Spleen (tissue), 11 donors: Measurements from ENCODE around the gene TNS1. TPM values are rescaled to one million over a fixed set of nuclear protein-coding genes. Genes with fewer than 3 reads are reported as not detected.
A peak's percentile ranks its signal among the peaks of the same experiment; 100 is the strongest.

Experiments used
- DNase-seq: peaks from one replicate; pipeline ENCODE4 v3.0.0-alpha.2; 2020
- H3K27ac ChIP-seq, 8 donors: fragments of 200-600 bp; sonication (generic) in 7 of 8; 1 replicate in 4 of 8; 2 replicates in 4 of 8; pipeline versions ENCODE4 v1.5.0 to v1.8.0; 2016 to 2021; ENCODE audit warnings: inconsistent platforms in 4 of 8, mild to moderate bottlenecking in 4 of 8, moderate library complexity in 1 of 8
- H3K27me3 ChIP-seq, 7 donors: fragments of 200-600 bp; sonication (generic) in 6 of 7; replicated peaks in 1 of 7; 1 replicate in 4 of 7; 2 replicates in 3 of 7; pipeline versions ENCODE4 v1.5.0 to v1.8.0; 2016 to 2021; ENCODE audit warnings: inconsistent platforms in 3 of 7, mild to moderate bottlenecking in 1 of 7
- H3K36me3 ChIP-seq, 6 donors: fragments of 200-600 bp; sonication (generic) in 5 of 6; 1 replicate in 4 of 6; 2 replicates in 2 of 6; pipeline versions ENCODE4 v1.5.0 to v1.8.0; 2016 to 2021; ENCODE audit warnings: inconsistent platforms in 2 of 6
- H3K4me1 ChIP-seq, 6 donors: fragments of 200-600 bp; sonication (generic) in 5 of 6; 1 replicate in 3 of 6; 2 replicates in 3 of 6; pipeline versions ENCODE4 v1.5.0 to v1.8.0; 2016 to 2021; ENCODE audit warnings: inconsistent platforms in 3 of 6
- H3K4me3 ChIP-seq, 8 donors: fragments of 200-600 bp; sonication (generic) in 7 of 8; 1 replicate in 4 of 8; 2 replicates in 4 of 8; pipeline versions ENCODE4 v1.5.0 to v1.8.0; 2016 to 2021; ENCODE audit warnings: inconsistent platforms in 4 of 8, mild to moderate bottlenecking in 4 of 8, moderate library complexity in 2 of 8
- H3K9me3 ChIP-seq, 8 donors: fragments of 200-600 bp; sonication (generic) in 7 of 8; 1 replicate in 4 of 8; 2 replicates in 4 of 8; pipeline versions ENCODE4 v1.5.0 to v1.8.0; 2016 to 2021; ENCODE audit warnings: inconsistent platforms in 4 of 8
- POLR2A ChIP-seq, 3 donors: fragments of 450-650 bp; IDR thresholded peaks; one replicate each; pipeline ENCODE4 v1.5.1; 2017; ENCODE audit warnings: antibody characterized with exemption in 3 of 3, mild to moderate bottlenecking in 1 of 3
- POLR2AphosphoS5 ChIP-seq, 3 donors: sonication (generic); formaldehyde crosslinking; IDR thresholded peaks; one replicate each; pipeline ENCODE4 v1.5.1; 2017; ENCODE audit warnings: antibody characterized with exemption in 3 of 3
- WGBS, 5 donors: extraction: QIAGEN DNeasy Blood & Tissue Kit in 3 of 5; methylation state at CpG; one replicate each; pipeline versions ENCODE4 v1.1.5 to v1.1.7; 2013 to 2018; 5-methylcytosine and 5-hydroxymethylcytosine counted together
- intact Hi-C: fragments of 100-400 bp; cut with DNase I; formaldehyde crosslinking; loops from one replicate; pipeline ENCODE4 v1.15.0; 2023; ENCODE audit warnings: low total_unique reads
- polyA plus RNA-seq, 3 donors: library from polyadenylated mRNA; stranded (reverse); fragments of 200-250 nt; gene quantifications; one replicate each; pipeline ENCODE4 v1.2.1, GENCODE V29; 2013
- total RNA-seq, 7 donors: library from RNA; depleted of rRNA in 3 of 7; stranded (reverse); fragments of >200 nt in 3 of 7; fragmentation: NEBNext Ultra II Directional in 4 of 7; extraction: Animal tissue kit (Norgen Biotek cat#: 25700) in 4 of 7; gene quantifications; one replicate each; pipeline versions ENCODE4 v1.1.0 to v1.2.1, GENCODE V29; 2016 to 2021
- TF ChIP-seq, protein P1 (sequence below), 11 experiments: fragments of 200-600 bp in 7 of 11; fragments of 450-650 bp in 4 of 11; sonication (generic) in 4 of 11; IDR thresholded peaks in 8 of 11; conservative IDR thresholded peaks in 3 of 11; 1 replicate in 7 of 11; 2 replicates in 4 of 11; pipeline versions ENCODE4 v1.4.0 to v1.8.0; 2016 to 2021; ENCODE audit warnings: antibody characterized with exemption in 11 of 11, inconsistent platforms in 4 of 11, mild to moderate bottlenecking in 1 of 11
- donor health status: healthy with polysubstance abuse.
- donor health status: DM: no; HTN: no; CAD: no; lungs with moderate emphysema.
- donor health status: DM: no; HTN: no; CAD: no.
- donor health status: Bipolar disorder and iron deficiency.
- donor health status: healthy.
- donor health status: DM: no; HTN: no; CAD: no.
- donor health status: DM: yes; HTN: yes; CAD: no.

Gene TNS1
- total and polyA plus RNA-seq, 10 donors: 6.9 to 580 (median 246) TPM

GRCh38 chr2:217886720-217887309, 116.0 kb downstream of the TNS1 start:
- Histone ChIP-seq H3K4me3 (no peak overlapping the region), H3K4me1 (peaks cover 3 to 60% (median 34%) of the 10 kb centered on the region in 6 donors), H3K27ac (peak overlapping the region in 4 of 8 donors; percentile 23 to 58 (median 42)), H3K9me3 (no peaks in the 10 kb centered on the region), H3K36me3 (peaks cover 0 to 98% (median 46%) of the 10 kb centered on the region in 6 donors), H3K27me3 (no peaks in the 10 kb centered on the region)
- DNase-seq: peak; percentile 87
- 18 to 26% (median 25%) methylated on average over 6 of the region's 6 CpGs for WGBS, 5 donors
- intact Hi-C loops: loop anchor here (5.0 kb wide), 1 partner anchor 100 kb away; no protein-coding TSS in a partner anchor
- peak in 1 of 3 donors; percentile 40 for TF ChIP-seq POLR2AphosphoS5 (IDR thresholded peaks at IDR 0.05)
- TF ChIP-seq POLR2A (IDR thresholded peaks at IDR 0.05): no peak
- TF ChIP-seq, protein P1, sequence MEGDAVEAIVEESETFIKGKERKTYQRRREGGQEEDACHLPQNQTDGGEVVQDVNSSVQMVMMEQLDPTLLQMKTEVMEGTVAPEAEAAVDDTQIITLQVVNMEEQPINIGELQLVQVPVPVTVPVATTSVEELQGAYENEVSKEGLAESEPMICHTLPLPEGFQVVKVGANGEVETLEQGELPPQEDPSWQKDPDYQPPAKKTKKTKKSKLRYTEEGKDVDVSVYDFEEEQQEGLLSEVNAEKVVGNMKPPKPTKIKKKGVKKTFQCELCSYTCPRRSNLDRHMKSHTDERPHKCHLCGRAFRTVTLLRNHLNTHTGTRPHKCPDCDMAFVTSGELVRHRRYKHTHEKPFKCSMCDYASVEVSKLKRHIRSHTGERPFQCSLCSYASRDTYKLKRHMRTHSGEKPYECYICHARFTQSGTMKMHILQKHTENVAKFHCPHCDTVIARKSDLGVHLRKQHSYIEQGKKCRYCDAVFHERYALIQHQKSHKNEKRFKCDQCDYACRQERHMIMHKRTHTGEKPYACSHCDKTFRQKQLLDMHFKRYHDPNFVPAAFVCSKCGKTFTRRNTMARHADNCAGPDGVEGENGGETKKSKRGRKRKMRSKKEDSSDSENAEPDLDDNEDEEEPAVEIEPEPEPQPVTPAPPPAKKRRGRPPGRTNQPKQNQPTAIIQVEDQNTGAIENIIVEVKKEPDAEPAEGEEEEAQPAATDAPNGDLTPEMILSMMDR (IDR thresholded peaks at IDR 0.05 in 8 of 11, conservative IDR thresholded peaks at IDR 0.05 in 3 of 11): peak; percentile 57 to 83 (median 76)

DNA sequence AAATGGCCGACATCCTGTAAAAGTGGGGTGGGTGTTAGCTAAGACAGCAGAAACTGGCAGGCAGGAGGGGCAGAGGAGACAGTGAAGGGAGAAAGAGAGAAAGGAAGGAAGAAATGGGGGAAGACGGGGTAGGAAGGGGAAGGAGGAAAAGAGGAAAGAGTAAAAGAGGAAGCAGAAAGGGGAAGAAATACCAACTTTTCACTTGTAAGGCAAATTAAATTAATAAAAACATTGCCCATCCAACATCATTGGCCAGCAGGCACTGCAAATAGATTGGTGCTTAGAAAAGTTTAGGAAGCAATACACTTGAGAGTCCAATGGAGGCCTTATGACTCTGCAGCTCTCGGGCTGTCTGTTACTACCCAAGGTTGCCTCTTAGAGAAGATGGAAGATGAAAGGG, 116.7 kb downstream of the TNS1 start:
- peak; percentile 38 for DNase-seq
- H3K4me1 ChIP-seq: peaks cover 3 to 56% (median 33%) of the 10 kb centered on the region in 6 donors
- no peaks in the 10 kb centered on the region for H3K27me3 ChIP-seq
- no peaks in the 10 kb centered on the region for H3K9me3 ChIP-seq
- intact Hi-C loops: loop anchor here (5.0 kb wide), 1 partner anchor 99 kb away; no protein-coding TSS in a partner anchor
- 54 to 82% (median 62%) methylated on average over 3 of the region's 3 CpGs for WGBS, 5 donors
- TF ChIP-seq POLR2A (IDR thresholded peaks at IDR 0.05): no peak
- TF ChIP-seq, protein P1 (IDR thresholded peaks at IDR 0.05 in 8 of 11, conservative IDR thresholded peaks at IDR 0.05 in 3 of 11): no peak
- no peak for TF ChIP-seq POLR2AphosphoS5 (IDR thresholded peaks at IDR 0.05)
- peak overlapping the region in 3 of 8 donors; percentile 10 to 50 (median 33) for H3K27ac ChIP-seq
- H3K36me3 ChIP-seq: peaks cover 0 to 98% (median 44%) of the 10 kb centered on the region in 6 donors
- no peak overlapping the region for H3K4me3 ChIP-seq

- Histone ChIP-seq H3K4me1 (peaks cover 3 to 56% (median 26%) of the 10 kb centered on the region in 6 donors), H3K27ac (peak overlapping the region in 2 of 8 donors; percentile 10 to 50), H3K27me3 (no peaks in the 10 kb centered on the region), H3K9me3 (no peaks in the 10 kb centered on the region), H3K4me3 (no peak overlapping the region), H3K36me3 (peaks cover 0 to 98% (median 48%) of the 10 kb centered on the region in 6 donors)
- WGBS, 5 donors: 88 to 94% (median 93%) methylated on average over 7 to 8 of the region's 8 CpGs
- no peak for TF ChIP-seq POLR2A (IDR thresholded peaks at IDR 0.05)
- TF ChIP-seq, protein P1 (IDR thresholded peaks at IDR 0.05 in 8 of 11, conservative IDR thresholded peaks at IDR 0.05 in 3 of 11): peak in 1 of 11 experiments; percentile 14
- peak in 1 of 3 donors; percentile 26 for TF ChIP-seq POLR2AphosphoS5 (IDR thresholded peaks at IDR 0.05)
- peak; percentile 56 for DNase-seq
- intact Hi-C loops: loop anchor here (5.0 kb wide), 1 partner anchor 98 kb away; no protein-coding TSS in a partner anchor
Measured at GRCh38 chr2:217884985-217885384, 117.8 kb downstream of the TNS1 start.

GRCh38 chr2:217880891-217881290, 121.9 kb downstream of the TNS1 start:
- DNase-seq: no peak
- WGBS, 5 donors: 82 to 91% (median 88%) methylated on average over 14 of the region's 14 CpGs
- Histone ChIP-seq H3K4me3 (no peak overlapping the region), H3K27me3 (no peaks in the 10 kb centered on the region), H3K27ac (peak overlapping the region in 4 of 8 donors; percentile 7 to 40 (median 29)), H3K4me1 (peaks cover 0 to 52% (median 11%) of the 10 kb centered on the region in 6 donors), H3K9me3 (no peaks in the 10 kb centered on the region), H3K36me3 (peaks cover 0 to 100% (median 52%) of the 10 kb centered on the region in 6 donors)
- no peak for TF ChIP-seq POLR2A (IDR thresholded peaks at IDR 0.05)
- TF ChIP-seq, protein P1 (IDR thresholded peaks at IDR 0.05 in 8 of 11, conservative IDR thresholded peaks at IDR 0.05 in 3 of 11): no peak
- no peak for TF ChIP-seq POLR2AphosphoS5 (IDR thresholded peaks at IDR 0.05)
- intact Hi-C loops: no loop called here
